ENCODE results near the gene FGF18. TPM values are rescaled to one million over a fixed set of nuclear protein-coding genes. Genes with fewer than 3 reads are reported as not detected.

The FGF18 gene
- total and polyA plus RNA-seq, 2 of the 4 experiments (the other 2 are of a cell fraction) = 0.15 TPM; not detected in 1

DNA sequence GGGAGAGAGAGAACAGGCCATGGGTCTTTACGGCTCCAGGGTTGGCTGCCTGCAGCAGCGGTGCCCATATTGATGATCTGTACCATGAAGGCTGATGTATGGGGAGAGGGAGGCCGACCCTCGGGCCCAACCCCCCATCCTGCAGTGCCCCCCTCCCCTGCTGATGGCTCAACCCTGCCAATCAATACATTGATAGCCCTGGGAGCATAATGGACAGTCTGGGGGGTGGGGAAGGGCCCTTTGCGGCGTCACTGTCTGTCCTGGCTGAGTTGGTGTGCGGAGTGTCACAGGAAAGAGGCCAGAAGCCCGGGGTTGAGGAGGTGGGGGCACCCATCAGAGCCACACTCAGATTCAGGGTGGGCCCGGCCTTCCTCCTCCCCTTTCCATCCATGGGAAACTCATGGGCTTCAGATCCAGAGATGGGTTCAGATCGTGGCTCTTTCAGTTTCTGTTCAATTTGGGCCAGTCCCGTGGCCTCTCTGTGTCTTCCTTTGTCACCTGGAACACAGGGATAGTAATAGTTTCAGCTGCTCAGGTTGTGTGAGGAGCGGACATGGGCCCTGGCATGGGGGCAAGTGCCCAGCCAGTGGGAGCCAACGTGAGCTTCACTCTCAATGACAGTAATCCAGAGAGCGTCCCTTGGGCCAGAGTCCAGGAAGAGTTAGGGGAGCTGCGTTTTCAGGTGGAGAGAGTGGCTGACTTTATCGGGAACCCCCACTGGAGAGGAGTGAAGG lies 9.5 kb downstream of the FGF18 start:
- Histone ChIP-seq H4K8ac (ENCODE audit: low read depth in 2 of 2, low read length in 2 of 2) (no peak overlapping the region), H3K14ac (replicated peaks; ENCODE audit: low read depth, low read length) (no peak overlapping the region), H3K56ac (ENCODE audit: extremely low read depth, insufficient read depth, low read length) (no peak overlapping the region), H3K23ac (ENCODE audit: low read depth, low read length) (no peak overlapping the region), H3K4me2 (ENCODE audit: low read depth, low read length) (no peak overlapping the region), H4K91ac (ENCODE audit: insufficient read depth, low read depth, low read length) (no peak overlapping the region), H2BK20ac (ENCODE audit: low read depth, low read length) (no peak overlapping the region), H2AFZ (replicated peaks; ENCODE audit: low read length, poor library complexity) (no peak overlapping the region), H3K27ac (ENCODE audit: insufficient read depth, low read length) (no peak overlapping the region), H3K18ac (ENCODE audit: low read depth, low read length) (no peak overlapping the region), H3K9me1 (ENCODE audit: insufficient read depth, low read length) (no peaks in the 10 kb centered on the region), H3K36me3 (ENCODE audit: control insufficient read depth, insufficient read depth, low read length) (no peaks in the 10 kb centered on the region), H4K5ac (ENCODE audit: low read depth, low read length) (no peak overlapping the region), H3K4ac (ENCODE audit: low read depth, low read length) (no peak overlapping the region), H3K9me3 (ENCODE audit: control insufficient read depth, insufficient read depth, low read length) (no peaks in the 10 kb centered on the region), H2BK15ac (ENCODE audit: low read depth, low read length) (no peak overlapping the region), H4K20me1 (ENCODE audit: insufficient read depth, low read length) (no peaks in the 10 kb centered on the region), H3K27me3 (ENCODE audit: control insufficient read depth, insufficient read depth, low read length) (no peaks in the 10 kb centered on the region), H2AK5ac (ENCODE audit: low read depth, low read length) (no peak overlapping the region), H3K9ac (ENCODE audit: low read depth, low read length) (no peak overlapping the region), H2BK120ac (ENCODE audit: low read depth, low read length) (no peak overlapping the region), H3K4me3 (ENCODE audit: insufficient read depth, low read depth, low read length) (no peak overlapping the region), H2AK9ac (replicated peaks; ENCODE audit: low read depth, low read length, poor library complexity) (no peak overlapping the region), H2BK5ac (ENCODE audit: low read depth, low read length, poor library complexity, severe bottlenecking) (no peak overlapping the region), H3K4me1 (ENCODE audit: control insufficient read depth, insufficient read depth, low read length) (no peaks in the 10 kb centered on the region), H3K79me1 (ENCODE audit: low read depth in 1 of 2, low read length in 2 of 2) (no peaks in the 10 kb centered on the region)
- DNase-seq (no peak), ATAC-seq (ENCODE audit: low read depth) (no peak)
- CTCF ChIA-PET = no interaction called here
- dilution Hi-C loops (cut with HindIII; ENCODE audit: low sequenced_read_pairs, unreplicated experiment) = no loop called here
- BruUV-seq (replicated peaks) = no TSS peak
- WGBS, 2 experiments (ENCODE audit: extremely low coverage in 2 of 2, insufficient read length in 1 of 2) = no CpG with 5 or more reads among the region's 16 CpGs
- in situ Hi-C loops (cut with MboI; ENCODE audit: low sequenced_read_pairs) = loop anchor here (25.0 kb wide), 1 partner anchor 433 kb away; no protein-coding TSS in a partner anchor
- intact Hi-C loops (cut with micrococcal nuclease) = no loop called here
- TF ChIP-seq CHD1 (IDR thresholded peaks at IDR 0.05; ENCODE audit: low read depth, low read length) = no peak
- no peak for TF ChIP-seq FOS (IDR thresholded peaks at IDR 0.05; ENCODE audit: low read depth, low read length)
- TF ChIP-seq CEBPB (IDR thresholded peaks at IDR 0.05; ENCODE audit: low read depth, low read length) = no peak
- TF ChIP-seq MAFK (IDR thresholded peaks at IDR 0.05; ENCODE audit: low read depth, low read length) = no peak
- no peak for TF ChIP-seq RAD21 (IDR thresholded peaks at IDR 0.05; ENCODE audit: low read length)
- no peak for TF ChIP-seq NFE2L2 (IDR thresholded peaks at IDR 0.05; ENCODE audit: low read depth, low read length)
- TF ChIP-seq, protein P1, sequence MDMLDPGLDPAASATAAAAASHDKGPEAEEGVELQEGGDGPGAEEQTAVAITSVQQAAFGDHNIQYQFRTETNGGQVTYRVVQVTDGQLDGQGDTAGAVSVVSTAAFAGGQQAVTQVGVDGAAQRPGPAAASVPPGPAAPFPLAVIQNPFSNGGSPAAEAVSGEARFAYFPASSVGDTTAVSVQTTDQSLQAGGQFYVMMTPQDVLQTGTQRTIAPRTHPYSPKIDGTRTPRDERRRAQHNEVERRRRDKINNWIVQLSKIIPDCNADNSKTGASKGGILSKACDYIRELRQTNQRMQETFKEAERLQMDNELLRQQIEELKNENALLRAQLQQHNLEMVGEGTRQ (IDR thresholded peaks at IDR 0.05; ENCODE audit: low read depth, low read length) = no peak
- TF ChIP-seq RFX5 (IDR thresholded peaks at IDR 0.05; ENCODE audit: low read depth, low read length) = no peak
- no peak for TF ChIP-seq MAZ (IDR thresholded peaks at IDR 0.05; ENCODE audit: borderline replicate concordance, low read depth, low read length)
- no peak for TF ChIP-seq MXI1 (IDR thresholded peaks at IDR 0.05; ENCODE audit: borderline replicate concordance, low read depth, low read length)
- no peak for TF ChIP-seq CTCF (conservative IDR thresholded peaks at IDR 0.05; ENCODE audit: low read depth, low read length)
- no peak for TF ChIP-seq RCOR1 (IDR thresholded peaks at IDR 0.05; ENCODE audit: insufficient replicate concordance, low read length)
- TF ChIP-seq POLR2A (IDR thresholded peaks at IDR 0.05; ENCODE audit: low read depth, low read length) = no peak
- TF ChIP-seq SMC3 (IDR thresholded peaks at IDR 0.05; ENCODE audit: low read depth, low read length) = no peak
- TF ChIP-seq BHLHE40 (IDR thresholded peaks at IDR 0.05; ENCODE audit: low read depth, low read length) = no peak
- TF ChIP-seq, protein P2, sequence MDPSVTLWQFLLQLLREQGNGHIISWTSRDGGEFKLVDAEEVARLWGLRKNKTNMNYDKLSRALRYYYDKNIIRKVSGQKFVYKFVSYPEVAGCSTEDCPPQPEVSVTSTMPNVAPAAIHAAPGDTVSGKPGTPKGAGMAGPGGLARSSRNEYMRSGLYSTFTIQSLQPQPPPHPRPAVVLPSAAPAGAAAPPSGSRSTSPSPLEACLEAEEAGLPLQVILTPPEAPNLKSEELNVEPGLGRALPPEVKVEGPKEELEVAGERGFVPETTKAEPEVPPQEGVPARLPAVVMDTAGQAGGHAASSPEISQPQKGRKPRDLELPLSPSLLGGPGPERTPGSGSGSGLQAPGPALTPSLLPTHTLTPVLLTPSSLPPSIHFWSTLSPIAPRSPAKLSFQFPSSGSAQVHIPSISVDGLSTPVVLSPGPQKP (IDR thresholded peaks at IDR 0.05; ENCODE audit: borderline replicate concordance, low read depth, low read length) = no peak
- POLR2A ChIA-PET (ENCODE audit: unreplicated experiment) = no interaction called here
